Transverse colon (tissue), 3 donors: ENCODE results near the gene COP1.

Experiments used
- EP300 ChIP-seq: sonication (generic); formaldehyde crosslinking; IDR thresholded peaks from one replicate; pipeline ENCODE4 v1.6.1; 2017; ENCODE audit warnings: antibody characterized with exemption, low read depth
- POLR2A ChIP-seq: fragments of 450-650 bp; IDR thresholded peaks from one replicate; pipeline ENCODE4 v1.6.1; 2016; ENCODE audit warnings: antibody characterized with exemption, mild to moderate bottlenecking, moderate library complexity
- TF ChIP-seq, protein P1 (sequence below), 5 experiments: fragments of 200-600 bp in 3 of 5; fragments of 450-650 bp in 2 of 5; sonication (generic) in 3 of 5; IDR thresholded peaks; 1 replicate in 2 of 5; 2 replicates in 3 of 5; pipeline ENCODE4 v1.5.1; 2016 to 2017; ENCODE audit warnings: antibody characterized with exemption in 5 of 5, inconsistent platforms in 3 of 5, mild to moderate bottlenecking in 2 of 5, moderate library complexity in 1 of 5

DNA sequence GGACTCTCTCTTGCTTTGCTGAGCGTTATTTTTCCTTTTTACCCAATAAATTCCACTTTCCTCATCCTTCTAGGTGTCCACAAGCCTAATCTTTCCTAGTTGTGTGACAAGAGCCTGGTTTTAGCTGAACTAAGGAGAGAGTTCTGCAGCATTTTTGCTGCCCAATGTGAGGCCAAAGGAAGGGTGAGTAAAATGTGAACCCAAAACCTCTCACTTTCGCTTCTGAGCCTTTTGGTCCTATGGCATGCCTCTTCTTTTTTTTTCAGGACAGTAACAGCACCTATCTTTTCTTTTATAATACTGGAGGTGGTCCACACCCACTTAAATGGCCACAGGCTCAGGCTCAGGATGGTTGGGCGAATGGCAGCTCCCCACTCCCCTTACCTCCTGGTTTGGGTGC, 111.1 kb downstream of the COP1 start:
- TF ChIP-seq, protein P1, sequence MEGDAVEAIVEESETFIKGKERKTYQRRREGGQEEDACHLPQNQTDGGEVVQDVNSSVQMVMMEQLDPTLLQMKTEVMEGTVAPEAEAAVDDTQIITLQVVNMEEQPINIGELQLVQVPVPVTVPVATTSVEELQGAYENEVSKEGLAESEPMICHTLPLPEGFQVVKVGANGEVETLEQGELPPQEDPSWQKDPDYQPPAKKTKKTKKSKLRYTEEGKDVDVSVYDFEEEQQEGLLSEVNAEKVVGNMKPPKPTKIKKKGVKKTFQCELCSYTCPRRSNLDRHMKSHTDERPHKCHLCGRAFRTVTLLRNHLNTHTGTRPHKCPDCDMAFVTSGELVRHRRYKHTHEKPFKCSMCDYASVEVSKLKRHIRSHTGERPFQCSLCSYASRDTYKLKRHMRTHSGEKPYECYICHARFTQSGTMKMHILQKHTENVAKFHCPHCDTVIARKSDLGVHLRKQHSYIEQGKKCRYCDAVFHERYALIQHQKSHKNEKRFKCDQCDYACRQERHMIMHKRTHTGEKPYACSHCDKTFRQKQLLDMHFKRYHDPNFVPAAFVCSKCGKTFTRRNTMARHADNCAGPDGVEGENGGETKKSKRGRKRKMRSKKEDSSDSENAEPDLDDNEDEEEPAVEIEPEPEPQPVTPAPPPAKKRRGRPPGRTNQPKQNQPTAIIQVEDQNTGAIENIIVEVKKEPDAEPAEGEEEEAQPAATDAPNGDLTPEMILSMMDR (IDR thresholded peaks at IDR 0.05) = no peak
- TF ChIP-seq POLR2A = no peak
- TF ChIP-seq EP300 = no peak
